Measurements from ENCODE around the gene ARVCF. TPM values are rescaled to one million over a fixed set of nuclear protein-coding genes. Genes with fewer than 3 reads are reported as not detected.

The ARVCF gene
- total RNA-seq, 1 donor from 2014 or later = 191 TPM

DNA sequence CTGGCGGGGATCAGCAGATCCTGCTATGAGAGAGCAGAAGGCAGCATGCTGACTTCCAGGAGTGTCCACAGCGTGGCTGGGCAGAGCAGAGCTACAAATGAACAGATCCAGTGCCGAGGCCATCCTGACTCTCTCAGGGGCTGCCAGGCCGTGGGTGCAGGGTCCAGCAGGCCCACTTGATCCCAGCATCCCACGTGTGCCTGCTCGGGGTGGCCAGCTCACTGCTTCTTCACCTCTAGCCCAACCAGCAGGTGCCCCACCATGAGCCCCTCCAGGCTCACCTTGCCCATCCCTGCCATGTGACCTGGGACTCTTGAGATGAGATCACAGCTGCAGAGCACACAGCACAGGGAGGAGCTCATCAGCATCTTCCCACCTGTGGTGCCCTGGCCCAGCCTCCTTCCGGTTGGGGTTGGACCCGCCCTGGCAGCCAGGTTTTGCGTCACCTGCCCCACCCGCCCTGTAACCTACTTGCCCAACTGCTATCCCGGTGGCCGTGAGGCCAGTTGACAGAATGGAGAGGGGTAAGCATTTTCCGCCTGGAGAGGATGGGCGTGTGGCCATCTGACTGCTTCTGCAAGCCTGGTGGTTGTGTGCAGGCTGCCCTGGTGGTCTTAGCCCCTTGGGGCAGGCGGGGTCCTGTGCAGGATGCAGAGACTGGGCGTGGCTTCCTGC lies 15.2 kb upstream of the ARVCF start:
- DNase-seq (ENCODE audit: extremely low read depth, low read depth, low spot score) = no peak

DNA sequence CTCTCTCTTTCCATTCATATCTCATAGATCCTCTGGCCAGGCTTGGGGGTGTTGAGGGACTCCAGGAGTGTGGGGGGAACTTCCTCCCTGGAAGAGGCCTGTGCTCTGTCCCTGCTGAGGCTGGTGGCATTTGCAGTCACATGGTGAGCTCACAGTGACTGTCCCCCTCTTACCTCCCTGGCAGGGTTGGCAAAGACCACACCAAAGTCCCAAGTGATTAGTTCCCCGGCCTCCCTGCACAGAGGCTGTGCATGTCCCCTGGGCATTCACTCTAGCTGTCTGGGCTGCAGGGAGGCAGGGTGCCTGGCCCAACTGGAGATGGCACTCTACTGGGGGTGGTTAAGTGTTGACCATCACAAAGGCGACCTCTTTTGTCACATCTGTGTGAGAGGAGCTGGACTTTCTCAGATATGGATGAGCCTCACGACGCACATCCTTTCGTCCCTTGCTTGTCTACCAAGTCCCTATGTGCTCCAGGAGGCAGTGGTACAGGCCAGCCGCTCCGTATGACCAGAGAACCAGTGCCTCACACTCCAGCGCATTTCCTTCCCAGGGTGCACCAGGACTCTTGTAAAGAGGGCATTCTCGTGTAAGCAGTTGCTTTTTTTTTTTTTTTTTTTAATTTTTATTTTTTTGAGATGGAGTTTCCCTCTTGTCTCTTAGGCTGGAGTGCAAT lies 13.1 kb upstream of the ARVCF start:
- no peak for DNase-seq (ENCODE audit: extremely low read depth, low read depth, low spot score)

DNA sequence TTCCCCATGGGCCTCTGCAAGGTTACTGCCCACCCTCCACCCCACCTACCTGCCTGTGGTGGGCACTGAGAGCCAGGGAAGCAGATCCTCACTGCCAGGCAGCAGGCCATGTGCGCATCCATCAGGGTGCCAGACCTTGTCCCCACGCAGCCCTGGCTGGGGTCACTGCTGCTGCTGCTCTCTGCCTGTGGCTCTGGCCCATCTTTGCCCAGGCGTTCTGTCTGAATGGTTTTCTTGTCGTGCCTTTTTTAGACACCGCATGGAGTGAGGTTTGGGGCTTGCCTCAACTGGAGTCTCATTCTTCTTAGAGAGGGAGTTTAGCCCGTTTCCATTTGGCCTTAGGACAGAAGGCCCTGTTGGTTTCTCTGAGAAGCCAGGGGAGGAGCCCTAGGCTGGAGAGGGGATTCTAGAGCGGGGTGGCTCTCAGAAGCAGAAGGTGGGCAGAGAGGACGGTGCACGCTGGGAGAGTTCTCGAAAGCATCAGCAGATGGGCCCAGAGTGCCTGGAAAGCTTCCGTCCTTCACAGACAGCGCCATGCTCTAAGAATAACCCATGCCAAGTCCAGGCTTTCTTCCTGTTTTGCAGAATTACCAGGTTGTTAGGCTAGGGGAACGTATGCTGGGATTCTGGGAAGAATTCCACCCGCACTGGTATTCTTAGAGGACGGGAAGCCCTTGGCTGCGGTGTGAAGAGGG lies 12.4 kb upstream of the ARVCF start:
- no peak for DNase-seq (ENCODE audit: extremely low read depth, low read depth, low spot score)

DNA sequence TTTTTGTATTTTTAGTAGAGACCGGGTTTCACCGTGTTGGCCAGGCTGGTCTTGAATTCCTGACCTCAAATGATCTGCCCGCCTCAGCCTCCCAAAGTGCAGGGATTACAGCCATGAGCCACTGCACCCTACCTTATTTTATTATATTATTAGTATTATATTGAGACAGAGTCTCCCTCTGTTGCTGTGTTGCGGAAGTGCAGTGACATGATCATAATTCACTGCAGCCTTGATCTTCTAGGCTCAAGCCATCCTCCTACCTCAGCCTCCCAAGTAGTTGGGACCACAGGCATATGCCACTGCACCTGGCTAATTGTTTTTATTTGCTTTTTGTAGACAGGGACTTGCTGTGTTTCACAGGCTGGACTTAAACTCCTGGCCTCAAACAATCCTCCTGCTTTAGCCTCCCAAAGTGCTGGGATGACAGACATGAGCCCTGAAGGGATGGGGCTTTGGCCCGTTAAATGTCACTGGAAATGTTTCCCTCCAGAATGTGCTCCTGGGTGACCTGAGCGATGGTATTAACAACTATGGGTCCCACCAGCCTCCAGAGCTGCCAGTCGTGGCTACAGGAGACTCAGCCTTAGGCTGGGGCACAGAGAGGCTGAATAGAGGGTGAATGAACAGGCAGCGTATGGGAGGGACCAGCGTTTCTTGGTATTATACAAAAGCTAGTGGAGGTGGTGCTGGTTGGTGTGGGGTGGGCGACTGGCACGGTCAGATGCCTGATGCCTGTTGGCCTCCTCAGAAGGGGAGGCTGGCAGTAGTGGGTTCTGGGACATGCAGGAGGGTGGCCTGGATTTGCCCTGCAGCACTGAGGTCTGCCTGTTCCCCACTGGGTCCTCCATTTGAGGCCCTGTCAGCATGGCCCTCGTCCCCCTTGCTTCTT lies 11.6 kb upstream of the ARVCF start:
- no peak for DNase-seq (ENCODE audit: extremely low read depth, low read depth, low spot score)

DNA sequence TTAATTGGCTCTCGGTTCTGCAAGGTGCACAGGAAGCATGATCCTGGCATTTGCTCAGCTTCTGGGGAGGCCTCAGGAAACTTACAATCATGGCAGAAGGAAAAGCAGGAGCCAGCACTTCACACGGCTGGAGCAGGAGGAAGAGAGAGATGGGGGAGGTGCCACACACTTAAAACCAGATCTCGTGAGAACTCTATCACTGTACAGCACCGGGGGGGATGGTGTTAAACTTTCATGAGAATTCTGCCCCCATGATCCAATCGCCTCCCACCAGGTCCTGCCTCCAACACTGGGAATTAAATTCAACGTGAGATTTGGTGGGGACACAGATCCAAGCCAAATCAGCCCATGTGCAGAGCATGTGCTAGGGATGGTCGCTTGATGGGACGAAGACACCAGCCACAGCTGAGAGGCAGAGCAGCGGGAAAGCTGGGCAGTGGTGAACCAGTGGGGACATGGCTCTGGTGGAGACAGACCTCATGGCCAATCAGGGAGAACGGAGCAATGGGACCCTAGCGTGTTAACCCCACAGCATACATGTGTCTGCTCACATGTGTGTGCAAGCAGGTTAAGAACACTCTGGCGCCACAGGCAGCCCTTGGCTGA lies 10.5 kb upstream of the ARVCF start:
- no peak for DNase-seq (ENCODE audit: extremely low read depth, low read depth, low spot score)

DNA sequence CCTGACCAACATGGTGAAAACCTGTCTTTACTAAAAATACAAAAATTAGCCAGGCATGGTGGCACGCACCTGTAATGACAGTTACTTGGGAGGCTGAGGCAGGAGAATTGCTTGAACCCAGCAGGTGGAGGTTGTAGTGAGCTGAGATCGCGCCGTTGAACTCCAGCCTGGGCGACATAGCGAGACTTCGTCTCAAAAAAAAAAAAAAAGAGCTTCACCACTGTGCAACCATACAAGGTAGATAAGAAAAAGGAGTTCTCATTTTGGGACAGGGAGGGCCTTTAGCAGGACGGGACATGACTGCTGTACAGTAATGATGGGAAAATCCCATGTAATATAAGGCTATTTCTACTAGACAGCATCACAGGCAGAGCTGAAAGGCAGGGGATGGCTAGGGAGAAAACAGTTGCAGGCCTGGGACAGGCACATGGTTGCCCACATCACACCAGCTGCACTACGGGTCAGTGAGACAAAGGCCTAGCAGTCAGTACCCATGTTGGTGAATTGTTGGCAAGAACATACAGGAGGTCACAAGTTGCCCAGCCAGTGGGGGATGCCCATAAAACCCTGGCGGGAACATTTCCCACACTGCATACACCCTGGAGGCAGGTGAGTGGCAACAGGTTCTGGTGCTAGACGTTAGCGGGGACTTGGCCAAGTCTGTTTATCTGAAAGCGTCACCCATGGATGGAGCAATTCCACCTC lies 9.7 kb upstream of the ARVCF start:
- DNase-seq (ENCODE audit: extremely low read depth, low read depth, low spot score) = no peak

DNA sequence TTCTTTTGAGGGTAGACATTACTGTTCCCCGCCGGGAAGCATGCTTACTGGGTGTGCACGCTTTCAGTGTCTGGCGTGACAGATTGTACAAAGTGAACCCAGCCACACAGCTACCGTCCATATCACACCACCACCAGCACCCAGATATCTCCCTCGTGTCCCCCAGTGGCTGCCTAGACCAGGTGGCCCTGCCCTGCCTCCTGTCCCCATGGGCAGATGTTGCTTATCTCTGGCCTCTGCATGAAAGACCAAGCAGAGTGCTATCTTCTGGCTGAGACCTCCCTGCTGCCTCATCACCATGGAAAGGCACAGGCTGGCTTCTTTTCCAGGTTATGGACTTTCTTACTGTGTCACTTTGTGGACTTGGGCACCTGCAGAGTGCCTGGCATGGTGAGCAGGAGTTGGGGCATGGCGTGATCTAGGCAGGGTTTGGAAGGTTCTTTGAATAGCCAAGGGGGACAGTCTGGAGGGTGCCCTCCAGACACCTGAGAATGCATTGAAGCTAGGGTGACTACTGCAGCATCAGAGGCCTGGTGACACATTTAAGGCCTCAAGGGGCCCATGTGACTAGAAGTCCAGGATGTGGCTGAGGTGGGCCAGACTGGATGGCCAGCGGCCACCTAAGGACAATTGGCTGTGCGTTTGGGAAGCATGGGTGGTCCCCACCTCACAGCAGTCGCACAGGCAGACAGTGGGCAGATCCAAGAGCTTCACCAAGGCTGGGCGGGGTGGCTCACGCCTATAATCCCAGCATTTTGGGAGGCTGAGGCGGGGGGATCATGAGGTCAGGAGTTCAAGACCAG lies 9.0 kb upstream of the ARVCF start:
- no peak for DNase-seq (ENCODE audit: extremely low read depth, low read depth, low spot score)

DNA sequence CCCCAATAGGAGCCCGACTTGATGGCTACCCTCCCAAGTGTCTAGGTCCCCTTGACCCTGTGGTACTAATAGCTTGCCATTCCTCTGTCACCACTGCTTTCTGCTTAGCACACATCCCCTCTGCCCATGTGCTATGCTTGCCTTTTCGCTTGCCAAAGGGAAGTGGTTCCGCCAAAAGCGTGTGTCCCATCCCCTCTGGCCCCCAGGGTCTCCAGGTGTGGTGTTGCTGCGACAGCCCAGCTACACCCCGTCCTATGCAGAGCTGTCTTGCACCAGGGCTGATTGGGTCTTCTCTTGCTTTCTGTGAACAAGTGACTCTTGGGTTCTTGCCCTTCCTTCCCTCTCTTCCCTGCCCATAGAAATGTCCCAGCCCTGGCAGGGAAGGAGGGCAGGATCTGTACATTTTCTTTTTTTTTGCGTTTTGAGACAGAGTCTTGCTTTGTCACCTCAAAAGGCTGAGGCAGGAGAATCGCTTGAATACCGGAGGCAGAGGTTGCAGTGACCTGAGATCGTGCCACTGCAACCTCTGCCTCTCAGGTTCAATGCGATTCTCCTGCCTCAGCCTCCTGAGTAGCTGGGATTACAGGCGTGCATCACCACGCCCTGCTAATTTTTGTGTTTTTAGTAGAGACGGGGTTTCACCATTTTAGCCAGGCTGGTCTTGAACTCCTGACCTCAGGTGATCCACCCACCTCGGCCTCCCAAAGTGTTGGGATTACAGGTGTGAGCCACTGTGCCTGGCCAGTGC lies 8.2 kb upstream of the ARVCF start:
- no peak for DNase-seq (ENCODE audit: extremely low read depth, low read depth, low spot score)

DNA sequence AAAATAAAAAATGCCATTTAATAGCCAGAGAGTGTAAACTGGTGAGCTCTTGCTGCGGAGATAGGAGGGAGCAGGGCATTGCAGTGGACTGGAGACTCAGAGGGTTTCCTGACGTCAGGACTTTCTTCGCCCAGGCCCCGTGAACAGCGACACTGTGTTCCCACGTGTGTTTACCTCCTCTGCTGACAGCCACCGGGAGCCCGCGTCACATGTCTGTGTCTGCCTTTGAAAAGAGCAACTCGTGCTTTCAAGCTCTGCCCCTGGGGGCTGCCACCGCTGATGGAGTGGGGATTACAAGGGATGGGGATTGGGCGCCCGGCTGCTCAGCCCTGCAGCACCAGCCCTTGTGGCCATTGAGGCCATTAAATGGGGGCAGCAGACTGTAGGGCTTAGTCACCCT lies 7.6 kb upstream of the ARVCF start:
- DNase-seq (ENCODE audit: extremely low read depth, low read depth, low spot score) = no peak

DNA sequence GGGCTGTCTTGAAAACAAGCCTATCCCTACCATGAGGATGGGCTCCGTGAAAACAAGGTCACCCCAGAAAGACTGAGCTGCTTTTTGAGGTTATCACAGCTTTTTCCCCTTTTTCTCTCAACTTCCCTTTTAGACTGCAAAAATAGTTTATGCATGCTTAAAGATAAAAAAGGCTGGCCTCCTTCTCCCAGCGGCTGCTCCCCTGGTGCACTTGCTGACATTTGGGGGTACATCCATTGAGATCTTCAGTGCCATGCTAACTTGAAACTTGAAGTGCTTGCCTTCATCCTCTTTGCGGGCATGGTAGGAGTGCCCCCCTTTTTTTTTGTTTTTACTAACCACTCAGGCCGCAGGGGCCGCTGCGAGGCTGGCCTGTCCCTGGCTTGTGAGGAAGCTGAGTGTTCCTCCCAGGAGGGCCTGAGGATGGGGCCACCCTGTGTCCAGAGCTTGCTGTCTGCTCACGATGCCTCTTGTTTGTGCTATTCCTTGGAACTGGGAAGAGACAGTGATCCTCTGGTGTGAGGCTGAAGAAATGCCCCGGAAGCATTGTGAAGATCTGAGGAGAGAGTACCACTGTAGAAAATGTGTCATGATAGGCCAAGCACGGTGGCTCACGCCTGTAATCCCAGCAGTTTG lies 6.5 kb upstream of the ARVCF start:
- no peak for DNase-seq (ENCODE audit: extremely low read depth, low read depth, low spot score)

DNA sequence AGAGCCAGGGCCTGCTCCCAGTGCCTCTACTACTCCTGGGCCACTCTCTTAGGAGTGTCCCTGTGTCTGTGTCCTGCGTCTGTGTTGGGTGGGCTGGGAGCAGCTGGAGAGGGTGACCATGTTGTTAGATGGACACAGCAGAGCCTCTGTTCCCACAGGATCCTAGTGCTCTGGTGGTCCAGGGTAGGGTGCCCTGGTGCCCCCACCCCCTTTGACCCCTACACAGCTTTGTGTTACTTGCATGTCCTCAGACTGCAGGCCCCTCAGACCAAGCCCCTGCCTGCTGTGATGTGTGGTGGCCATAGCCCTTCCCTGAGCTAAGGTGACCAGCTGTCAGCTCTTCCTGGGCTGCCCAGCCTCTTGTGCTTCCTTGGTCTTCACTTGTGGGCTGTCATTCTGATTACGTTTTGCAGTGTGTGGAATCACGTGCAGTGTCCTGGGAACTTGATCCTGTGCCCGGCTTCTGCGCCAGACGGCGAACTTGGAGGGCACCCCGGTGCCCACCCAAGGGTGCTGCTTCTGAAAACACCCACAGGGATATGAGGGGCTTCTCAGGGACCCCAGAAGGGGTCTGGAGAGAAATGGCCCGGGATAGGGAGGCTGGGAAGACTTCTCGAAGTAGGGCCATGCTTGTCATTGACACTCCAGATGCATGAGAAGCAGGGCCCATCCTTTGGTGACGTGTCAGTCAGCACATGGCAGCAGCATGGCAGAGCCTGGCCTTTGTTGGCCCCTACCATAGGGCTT lies 5.8 kb upstream of the ARVCF start:
- DNase-seq (ENCODE audit: extremely low read depth, low read depth, low spot score) = no peak

DNA sequence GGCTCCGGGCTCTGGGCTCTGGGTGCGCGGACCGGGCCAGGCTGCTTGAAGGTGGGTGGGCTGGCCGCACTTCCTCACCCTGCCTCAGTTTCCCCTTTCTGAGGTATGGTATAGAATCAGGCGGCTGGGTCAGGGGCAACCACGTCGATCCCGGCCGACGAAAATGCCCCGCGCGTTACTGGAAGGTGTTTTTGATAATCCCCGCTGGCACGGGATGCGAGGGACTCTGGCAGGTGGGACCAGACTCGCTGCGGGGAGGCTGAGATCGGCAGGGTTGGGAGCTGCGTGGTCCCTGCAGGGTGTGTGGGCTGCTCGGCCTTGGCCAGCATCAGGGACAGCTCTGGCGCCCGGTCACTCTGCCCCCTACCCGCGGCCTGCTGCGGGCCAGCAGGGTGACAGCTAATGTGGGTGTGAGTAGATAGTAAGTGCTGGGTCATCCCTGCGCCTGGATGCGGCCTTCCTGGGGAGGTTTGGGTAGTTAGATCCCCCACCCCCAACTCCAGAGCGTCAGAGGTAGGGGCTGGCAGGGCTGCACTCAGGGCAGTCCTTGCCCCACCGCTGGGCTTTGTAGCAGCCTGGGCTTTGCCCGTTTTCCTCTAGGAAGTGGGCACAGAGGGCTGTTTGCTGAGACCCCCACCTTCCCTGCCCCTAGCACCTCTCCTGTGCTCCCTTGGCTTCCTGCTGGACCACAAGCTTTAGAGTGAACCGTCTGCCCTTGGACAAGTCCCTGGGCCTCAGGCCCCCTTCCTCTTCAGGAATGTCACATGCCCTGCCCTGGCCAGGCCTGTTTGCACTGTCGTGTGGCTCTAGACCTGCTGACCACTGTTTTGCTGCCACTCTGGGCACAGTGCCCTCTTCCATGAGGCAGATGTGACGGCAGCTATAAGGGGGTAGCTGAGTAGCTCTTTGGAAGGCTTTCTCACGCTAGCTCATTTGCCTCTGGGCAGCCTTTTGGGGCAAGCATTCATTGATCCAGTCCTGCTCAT lies 4.9 kb upstream of the ARVCF start:
- no peak for DNase-seq (ENCODE audit: extremely low read depth, low read depth, low spot score)

DNA sequence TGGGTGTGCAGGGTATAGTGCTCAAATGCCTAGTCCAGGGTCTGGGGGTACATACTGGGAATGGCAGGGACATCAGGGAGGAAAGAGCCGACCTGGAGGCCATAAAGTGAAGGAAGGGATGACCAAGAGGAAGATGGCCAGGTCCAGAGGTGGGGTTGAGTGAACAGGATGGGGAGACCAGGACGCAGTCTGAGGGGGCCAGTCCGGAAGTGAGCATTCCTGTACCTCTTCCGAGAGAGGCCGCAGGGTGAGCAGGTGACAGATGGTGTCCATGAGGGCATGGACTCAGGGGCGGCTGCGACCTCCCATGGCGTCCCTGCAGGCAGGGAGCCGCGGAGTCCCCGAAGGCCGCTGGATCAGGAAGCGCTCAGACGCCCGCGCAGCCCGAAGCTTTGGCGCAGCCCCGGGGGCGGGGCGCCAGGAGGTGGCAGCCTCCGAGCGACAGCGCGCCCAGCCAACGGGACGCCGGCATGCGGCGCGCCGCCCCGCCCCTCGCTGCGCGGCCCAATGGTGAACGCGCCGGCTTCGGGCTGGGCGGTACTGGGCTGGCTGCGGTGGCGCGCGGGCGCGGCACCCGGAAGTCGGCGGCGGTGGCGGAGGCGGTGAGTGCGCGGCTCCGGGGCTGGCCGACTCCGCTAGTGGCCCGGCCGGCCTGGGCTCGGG lies 4.0 kb upstream of the ARVCF start, which contains the start of gene TANGO2:
Gene TANGO2 (plus strand): TSS at position 578 of the 663 bp plus-strand sequence. CDS start 15,689 bp downstream, outside the sequence.
- DNase-seq (ENCODE audit: extremely low read depth, low read depth, low spot score) = no peak

DNA sequence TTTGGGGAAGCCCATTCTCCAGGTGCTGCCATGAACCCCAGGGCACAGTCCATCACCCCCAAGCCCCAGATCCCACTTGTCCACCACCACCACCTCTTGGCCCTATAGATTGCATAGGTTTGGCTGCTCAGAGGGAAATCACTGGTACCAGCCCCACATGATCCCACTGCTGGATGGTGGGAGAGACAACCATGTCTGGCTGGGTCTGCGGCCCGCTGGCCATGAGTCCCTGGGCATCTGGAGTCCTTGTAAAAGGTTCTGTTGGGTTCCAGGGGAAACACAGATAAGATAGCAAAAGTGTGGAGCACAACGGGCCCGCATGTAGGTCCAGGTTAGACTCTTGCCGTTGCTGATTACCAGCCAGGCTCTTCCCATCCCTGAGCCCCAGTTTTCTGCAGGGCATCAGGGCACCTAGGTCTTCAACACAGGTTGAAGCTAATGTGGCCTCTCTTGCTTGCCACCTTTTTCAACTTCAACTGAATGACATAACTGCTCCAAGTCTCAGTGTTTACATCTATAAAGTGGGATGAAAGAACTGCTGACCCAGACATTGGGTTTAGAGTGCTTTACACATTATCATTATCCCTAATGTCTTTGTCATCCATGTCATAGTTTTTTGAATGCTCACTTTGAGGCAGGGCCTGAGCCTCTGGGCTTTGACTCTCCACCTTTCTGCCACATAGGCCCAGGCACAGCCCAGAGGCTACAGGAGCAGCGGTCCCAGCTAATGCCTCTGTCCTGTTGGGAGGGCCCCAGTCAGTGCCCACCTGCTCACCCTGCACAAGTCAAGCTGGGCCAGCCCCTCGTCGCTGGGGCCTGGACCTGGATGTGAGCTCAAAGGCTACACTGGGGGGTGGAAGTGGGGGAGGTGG lies 3.3 kb upstream of the ARVCF start:
- DNase-seq (ENCODE audit: extremely low read depth, low read depth, low spot score) = no peak

DNA sequence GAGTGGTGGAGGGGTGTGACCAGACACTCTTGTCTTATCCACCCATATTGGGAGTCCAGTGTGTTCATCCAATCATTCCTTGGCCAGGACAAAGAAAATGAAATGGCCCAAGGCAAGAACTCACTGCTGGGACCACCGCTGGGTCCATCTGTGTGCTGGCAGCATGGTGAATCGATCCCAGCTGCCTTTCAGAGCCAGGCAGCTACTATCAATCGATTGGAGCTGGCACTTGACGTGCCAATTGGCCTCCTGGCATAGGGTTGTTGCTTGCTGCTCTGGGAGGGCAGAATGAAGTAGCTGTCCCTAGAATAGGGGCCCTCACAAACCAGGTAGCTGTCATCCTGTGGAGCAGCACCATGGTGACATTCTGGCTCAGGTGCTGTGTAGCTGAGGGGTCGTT lies 1.4 kb upstream of the ARVCF start:
- no peak for DNase-seq (ENCODE audit: extremely low read depth, low read depth, low spot score)

Data from glomerular endothelial cell (primary cell).